Transverse colon (tissue), 3 donors: ENCODE data around the gene SPPL3.

Source experiments
- POLR2A ChIP-seq: fragments of 450-650 bp; IDR thresholded peaks from one replicate; pipeline ENCODE4 v1.6.1; 2016; ENCODE audit warnings: antibody characterized with exemption, mild to moderate bottlenecking, moderate library complexity
- TF ChIP-seq, protein P1 (sequence below), 5 experiments: fragments of 200-600 bp in 3 of 5; fragments of 450-650 bp in 2 of 5; sonication (generic) in 3 of 5; IDR thresholded peaks; 1 replicate in 2 of 5; 2 replicates in 3 of 5; pipeline ENCODE4 v1.5.1; 2016 to 2017; ENCODE audit warnings: antibody characterized with exemption in 5 of 5, inconsistent platforms in 3 of 5, mild to moderate bottlenecking in 2 of 5, moderate library complexity in 1 of 5

DNA sequence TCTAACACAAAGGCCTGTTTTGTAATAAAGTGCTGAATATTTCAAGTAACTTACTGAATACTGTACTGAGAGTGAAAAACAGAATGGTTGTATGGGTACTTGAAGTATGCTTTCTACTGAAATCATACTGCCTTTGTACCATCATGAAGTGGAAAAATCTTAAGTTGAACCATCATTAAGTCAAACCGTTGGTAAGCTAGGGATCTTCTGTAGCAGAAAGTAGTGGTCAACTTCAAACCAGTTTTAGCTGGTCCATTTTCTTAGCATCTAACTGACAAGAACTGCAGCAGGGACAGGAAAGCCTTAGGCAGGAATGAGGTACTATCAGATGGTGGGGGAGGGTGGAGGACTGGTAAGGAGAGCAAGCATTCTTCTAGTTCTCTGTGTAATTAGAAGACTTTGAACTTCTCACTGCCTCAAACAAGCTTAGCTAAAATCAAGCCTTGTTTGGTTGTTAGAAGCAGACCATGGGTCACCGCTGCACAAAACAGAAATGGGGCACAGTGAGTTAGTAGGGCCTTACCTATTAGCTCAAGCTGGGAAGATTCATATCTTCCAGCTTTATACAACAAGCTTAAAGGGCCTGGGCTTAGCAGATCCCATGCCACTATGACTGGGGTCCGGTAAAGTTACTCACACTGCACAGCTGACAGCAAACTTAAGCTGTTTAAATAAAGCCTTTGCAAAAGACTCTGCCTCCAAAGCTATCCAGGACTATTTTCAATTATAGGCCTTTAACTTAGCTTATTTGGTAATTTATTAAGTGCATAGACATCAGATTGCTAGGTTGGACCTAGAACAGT lies 104.7 kb downstream of the SPPL3 start:
- TF ChIP-seq, protein P1, sequence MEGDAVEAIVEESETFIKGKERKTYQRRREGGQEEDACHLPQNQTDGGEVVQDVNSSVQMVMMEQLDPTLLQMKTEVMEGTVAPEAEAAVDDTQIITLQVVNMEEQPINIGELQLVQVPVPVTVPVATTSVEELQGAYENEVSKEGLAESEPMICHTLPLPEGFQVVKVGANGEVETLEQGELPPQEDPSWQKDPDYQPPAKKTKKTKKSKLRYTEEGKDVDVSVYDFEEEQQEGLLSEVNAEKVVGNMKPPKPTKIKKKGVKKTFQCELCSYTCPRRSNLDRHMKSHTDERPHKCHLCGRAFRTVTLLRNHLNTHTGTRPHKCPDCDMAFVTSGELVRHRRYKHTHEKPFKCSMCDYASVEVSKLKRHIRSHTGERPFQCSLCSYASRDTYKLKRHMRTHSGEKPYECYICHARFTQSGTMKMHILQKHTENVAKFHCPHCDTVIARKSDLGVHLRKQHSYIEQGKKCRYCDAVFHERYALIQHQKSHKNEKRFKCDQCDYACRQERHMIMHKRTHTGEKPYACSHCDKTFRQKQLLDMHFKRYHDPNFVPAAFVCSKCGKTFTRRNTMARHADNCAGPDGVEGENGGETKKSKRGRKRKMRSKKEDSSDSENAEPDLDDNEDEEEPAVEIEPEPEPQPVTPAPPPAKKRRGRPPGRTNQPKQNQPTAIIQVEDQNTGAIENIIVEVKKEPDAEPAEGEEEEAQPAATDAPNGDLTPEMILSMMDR (IDR thresholded peaks at IDR 0.05), result no peak
- TF ChIP-seq POLR2A, result no peak
